ENCODE measurements around the gene SMCR8.

The SMCR8 gene

GRCh38 chr17:18326039-18326438 is 10.9 kb downstream of the SMCR8 start:
- H3K4me3 ChIP-seq (ENCODE audit: low read depth, low read length, poor library complexity, severe bottlenecking) = no peak overlapping the region
- H2AFZ ChIP-seq (ENCODE audit: low read length) = no peak overlapping the region
- no peak overlapping the region for H3K27ac ChIP-seq (ENCODE audit: low read depth, low read length, poor library complexity, severe bottlenecking)
- TF ChIP-seq CTCF (IDR thresholded peaks at IDR 0.05; ENCODE audit: low read length) (no peak), EZH2 (IDR thresholded peaks at IDR 0.05; ENCODE audit: borderline replicate concordance, low read length) (no peak)
- H3K9me3 ChIP-seq (ENCODE audit: low read length) = no peaks in the 10 kb centered on the region
- H3K27me3 ChIP-seq (ENCODE audit: insufficient read depth, low read length) = no peaks in the 10 kb centered on the region
- no peak overlapping the region for H3K9ac ChIP-seq (ENCODE audit: low read length)
- H3K4me1 ChIP-seq (ENCODE audit: insufficient read depth, low read length, severe bottlenecking) = peaks cover 7% of the 10 kb centered on the region
- no peaks in the 10 kb centered on the region for H3F3A ChIP-seq (ENCODE audit: insufficient read depth, low read length)
- H3K4me2 ChIP-seq (ENCODE audit: low read length) = no peak overlapping the region
- H4K20me1 ChIP-seq (ENCODE audit: insufficient read depth, low read length) = no peaks in the 10 kb centered on the region
- no peaks in the 10 kb centered on the region for H3K9me2 ChIP-seq (ENCODE audit: low read depth, low read length)
- H3K79me2 ChIP-seq (ENCODE audit: insufficient read depth, low read length) = no peaks in the 10 kb centered on the region
- H3K36me3 ChIP-seq (ENCODE audit: insufficient read depth, low read length) = peaks cover 61% of the 10 kb centered on the region

GRCh38 chr17:18326572-18326971 is 11.5 kb downstream of the SMCR8 start:
- no peaks in the 10 kb centered on the region for H3K9me3 ChIP-seq (ENCODE audit: low read length)
- H4K20me1 ChIP-seq (ENCODE audit: insufficient read depth, low read length) = no peaks in the 10 kb centered on the region
- no peak overlapping the region for H3K4me3 ChIP-seq (ENCODE audit: low read depth, low read length, poor library complexity, severe bottlenecking)
- no peak overlapping the region for H3K27ac ChIP-seq (ENCODE audit: low read depth, low read length, poor library complexity, severe bottlenecking)
- no peaks in the 10 kb centered on the region for H3K9me2 ChIP-seq (ENCODE audit: low read depth, low read length)
- H3F3A ChIP-seq (ENCODE audit: insufficient read depth, low read length) = no peaks in the 10 kb centered on the region
- peaks cover 6% of the 10 kb centered on the region for H3K4me1 ChIP-seq (ENCODE audit: insufficient read depth, low read length, severe bottlenecking)
- H3K36me3 ChIP-seq (ENCODE audit: insufficient read depth, low read length) = peaks cover 61% of the 10 kb centered on the region
- H3K27me3 ChIP-seq (ENCODE audit: insufficient read depth, low read length) = no peaks in the 10 kb centered on the region
- H3K9ac ChIP-seq (ENCODE audit: low read length) = no peak overlapping the region
- H3K4me2 ChIP-seq (ENCODE audit: low read length) = no peak overlapping the region
- H2AFZ ChIP-seq (ENCODE audit: low read length) = no peak overlapping the region
- TF ChIP-seq CTCF (IDR thresholded peaks at IDR 0.05; ENCODE audit: low read length) (no peak), EZH2 (IDR thresholded peaks at IDR 0.05; ENCODE audit: borderline replicate concordance, low read length) (no peak)
- no peaks in the 10 kb centered on the region for H3K79me2 ChIP-seq (ENCODE audit: insufficient read depth, low read length)

GRCh38 chr17:18327093-18327492 is 12.0 kb downstream of the SMCR8 start:
- no peak overlapping the region for H3K9ac ChIP-seq (ENCODE audit: low read length)
- no peaks in the 10 kb centered on the region for H3F3A ChIP-seq (ENCODE audit: insufficient read depth, low read length)
- no peak overlapping the region for H2AFZ ChIP-seq (ENCODE audit: low read length)
- H3K4me3 ChIP-seq (ENCODE audit: low read depth, low read length, poor library complexity, severe bottlenecking) = no peak overlapping the region
- H3K36me3 ChIP-seq (ENCODE audit: insufficient read depth, low read length) = peaks cover 67% of the 10 kb centered on the region
- H3K4me2 ChIP-seq (ENCODE audit: low read length) = no peak overlapping the region
- no peaks in the 10 kb centered on the region for H4K20me1 ChIP-seq (ENCODE audit: insufficient read depth, low read length)
- peaks cover 6% of the 10 kb centered on the region for H3K4me1 ChIP-seq (ENCODE audit: insufficient read depth, low read length, severe bottlenecking)
- no peaks in the 10 kb centered on the region for H3K9me2 ChIP-seq (ENCODE audit: low read depth, low read length)
- no peak overlapping the region for H3K27ac ChIP-seq (ENCODE audit: low read depth, low read length, poor library complexity, severe bottlenecking)
- no peaks in the 10 kb centered on the region for H3K79me2 ChIP-seq (ENCODE audit: insufficient read depth, low read length)
- no peaks in the 10 kb centered on the region for H3K9me3 ChIP-seq (ENCODE audit: low read length)
- no peak for TF ChIP-seq EZH2 (IDR thresholded peaks at IDR 0.05; ENCODE audit: borderline replicate concordance, low read length)
- no peak for TF ChIP-seq CTCF (IDR thresholded peaks at IDR 0.05; ENCODE audit: low read length)
- no peaks in the 10 kb centered on the region for H3K27me3 ChIP-seq (ENCODE audit: insufficient read depth, low read length)
